NCI-H2196 treated with DMSO at 0.1 percent for 48 hours (cell line): ENCODE measurements around the gene KIAA2012.

Experiments used
- DNase-seq: peaks from one replicate; lab custom pipeline; 2025; ENCODE audit not compliant: unreplicated experiment; lab: John Stamatoyannopoulos, UW

The KIAA2012 gene

GRCh38 chr2:202074324-202074723 is 1.3 kb downstream of the KIAA2012 start:
- DNase-seq, result no peak

DNA sequence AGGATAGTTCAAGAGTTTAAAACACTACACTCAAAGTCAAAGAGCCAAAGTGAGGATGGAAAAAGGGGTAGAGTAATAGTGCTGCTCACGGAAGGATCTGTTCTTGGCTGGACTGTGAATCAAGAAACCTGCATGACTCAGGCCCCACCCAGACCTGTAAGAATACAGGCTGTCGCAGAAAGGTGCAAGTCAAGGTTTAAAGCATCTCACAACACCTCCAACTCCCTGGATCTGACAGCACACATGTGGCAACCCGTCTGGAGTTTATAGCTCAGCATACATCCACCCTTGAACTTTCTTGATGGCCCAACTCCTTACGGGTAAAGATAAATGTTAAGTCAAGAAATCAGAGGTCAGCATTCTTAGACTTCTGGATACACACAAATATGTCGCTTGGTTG is 6.3 kb downstream of the KIAA2012 start:
- DNase-seq, result no peak

- no peak for DNase-seq
These were observed 11.2 kb downstream of the KIAA2012 start for GRCh38 chr2:202084265-202084664.

DNA sequence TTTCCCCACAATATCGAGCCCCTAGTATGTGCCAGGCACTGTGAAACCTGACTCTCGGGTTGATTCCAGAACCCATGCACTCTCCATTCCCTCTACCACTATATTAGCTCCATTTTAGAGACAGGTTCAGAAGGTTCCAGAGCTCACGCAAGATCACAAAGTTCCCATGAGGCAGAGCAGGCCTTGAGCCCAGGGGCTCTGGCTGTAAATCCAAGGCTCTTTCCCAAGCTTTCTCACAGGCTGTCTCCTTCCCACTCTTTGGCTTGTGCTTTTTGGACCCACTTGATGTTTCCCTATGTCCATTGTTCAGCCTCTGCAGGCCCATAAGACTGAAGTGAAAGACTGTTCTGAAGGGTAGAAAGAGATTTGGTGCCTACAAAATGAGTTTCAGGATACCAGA is 15.7 kb downstream of the KIAA2012 start:
- DNase-seq, result no peak

- no peak for DNase-seq
These were observed 17.5 kb downstream of the KIAA2012 start for GRCh38 chr2:202090530-202090929.

- no peak for DNase-seq
These were observed 18.4 kb downstream of the KIAA2012 start for GRCh38 chr2:202091476-202091875.

DNA sequence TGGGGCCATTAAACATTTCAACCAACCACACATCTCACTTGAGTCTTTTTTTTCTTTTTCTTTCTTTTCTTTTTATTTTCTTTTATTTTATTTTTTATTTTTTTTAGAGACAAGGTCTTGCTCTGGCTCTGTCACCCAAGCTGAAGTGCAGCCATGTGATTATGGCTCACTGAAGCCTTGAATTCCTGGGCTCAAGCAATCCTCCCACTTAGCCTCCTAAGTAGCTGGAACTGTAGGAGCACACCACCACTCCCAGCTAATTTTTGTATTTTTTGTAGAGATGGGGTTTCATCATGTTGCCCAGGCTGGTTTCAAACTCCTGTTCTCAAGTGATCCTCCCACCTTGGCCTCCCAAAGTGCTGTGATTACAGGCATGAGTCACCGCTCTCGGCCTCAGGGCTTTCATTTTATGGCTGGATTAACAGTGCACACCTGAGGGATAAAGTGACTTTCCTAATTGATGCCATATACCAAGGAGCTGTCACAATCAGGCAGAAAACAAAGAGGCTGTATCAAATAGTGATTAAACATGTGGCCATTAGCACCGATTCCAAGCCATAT is 21.5 kb downstream of the KIAA2012 start:
- DNase-seq, result no peak

- DNase-seq, result no peak
These were observed 22.2 kb downstream of the KIAA2012 start for GRCh38 chr2:202095235-202095634.

DNA sequence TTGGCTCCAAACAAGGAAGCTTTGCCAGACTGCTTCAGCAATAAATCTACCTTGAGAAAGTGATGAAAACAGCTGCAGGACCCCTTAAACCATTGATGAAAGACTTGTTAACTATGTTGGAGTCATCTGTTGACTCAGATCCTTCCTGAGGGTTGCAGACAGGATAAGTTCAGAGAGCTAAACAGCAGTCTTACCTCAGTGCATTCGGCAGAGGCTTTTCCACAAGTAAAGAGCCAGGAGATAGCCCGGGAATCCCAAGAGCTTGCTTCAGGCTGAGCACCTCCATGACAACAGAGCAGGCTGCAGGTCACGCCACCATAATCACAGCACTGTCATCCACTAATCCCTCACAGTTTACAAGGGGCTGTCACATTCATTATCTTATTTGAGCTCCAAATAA is 23.7 kb downstream of the KIAA2012 start:
- DNase-seq, result no peak

DNA sequence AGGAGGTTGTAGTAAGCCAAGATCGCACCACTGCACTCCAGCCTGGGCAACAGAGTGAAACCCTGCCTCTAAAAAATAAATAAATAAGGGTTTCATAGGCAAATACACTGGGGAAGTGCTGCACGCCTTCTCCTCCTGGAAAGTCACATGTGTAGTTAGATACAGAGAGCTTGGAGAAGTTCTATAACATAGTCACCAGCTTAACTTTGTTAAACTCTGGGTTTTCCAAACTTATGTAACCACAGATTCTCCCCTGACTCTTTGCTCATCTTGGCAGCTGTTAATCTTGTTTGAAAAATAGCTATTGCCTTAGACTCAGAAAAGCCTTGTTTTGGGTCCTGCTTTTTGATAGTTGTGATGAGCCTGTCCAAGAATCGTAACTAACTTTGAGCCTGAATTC is 25.2 kb downstream of the KIAA2012 start:
- no peak for DNase-seq

DNA sequence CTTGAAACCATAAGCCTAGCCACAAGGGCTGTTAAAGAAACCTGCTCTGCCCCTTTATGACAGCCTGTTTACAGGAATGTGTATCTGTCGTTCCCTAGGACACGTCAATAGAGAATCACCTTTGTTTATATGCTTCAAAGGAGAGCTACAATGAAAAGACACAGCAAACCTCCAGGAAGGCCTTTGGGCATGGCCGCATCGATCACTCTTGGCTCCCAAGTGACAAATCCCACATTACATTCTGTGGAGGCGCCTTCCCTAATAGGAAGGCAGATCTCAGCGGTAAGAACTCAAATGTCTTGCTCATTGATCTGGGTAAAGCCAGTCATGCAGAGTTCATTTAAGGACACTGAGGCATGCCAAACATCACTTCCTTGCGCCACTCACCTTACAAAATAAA is 26.5 kb downstream of the KIAA2012 start:
- DNase-seq, result no peak

GRCh38 chr2:202100176-202100575 is 27.1 kb downstream of the KIAA2012 start:
- DNase-seq, result no peak

- no peak for DNase-seq
These were observed 28.0 kb downstream of the KIAA2012 start for GRCh38 chr2:202101026-202101579.

DNA sequence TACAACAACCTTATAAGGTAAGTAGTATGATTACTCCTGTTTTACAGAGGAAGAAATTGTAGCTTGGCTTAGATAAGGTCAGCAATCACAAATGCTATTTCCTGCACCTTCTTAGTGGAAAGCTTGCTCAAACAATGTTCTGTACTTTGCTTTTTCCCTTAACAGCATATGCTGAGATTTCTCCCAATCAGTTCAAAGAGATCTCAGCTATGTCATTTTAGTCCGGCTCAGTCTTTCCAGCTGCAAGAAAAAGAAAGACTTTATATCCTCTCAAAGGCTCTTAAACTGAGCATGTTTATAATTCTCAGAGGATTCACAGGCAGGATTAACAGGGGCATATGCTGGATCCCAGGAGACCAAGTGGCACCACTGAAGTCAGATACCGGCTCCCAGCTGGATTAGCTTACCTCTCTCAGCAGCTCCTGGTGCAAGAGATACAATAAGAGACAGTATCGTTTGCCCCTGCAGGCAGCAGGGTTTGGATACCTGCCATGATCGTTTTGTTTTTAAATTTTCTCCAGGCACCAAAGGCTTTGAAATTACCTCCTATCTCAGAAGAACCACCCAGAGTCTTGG is 29.5 kb downstream of the KIAA2012 start:
- no peak for DNase-seq

- DNase-seq, result no peak
These were observed 31.3 kb downstream of the KIAA2012 start for GRCh38 chr2:202104286-202104870.

- no peak for DNase-seq
These were observed 32.0 kb downstream of the KIAA2012 start for GRCh38 chr2:202105025-202105424.

- no peak for DNase-seq
These were observed 35.3 kb downstream of the KIAA2012 start for GRCh38 chr2:202108345-202108744.

DNA sequence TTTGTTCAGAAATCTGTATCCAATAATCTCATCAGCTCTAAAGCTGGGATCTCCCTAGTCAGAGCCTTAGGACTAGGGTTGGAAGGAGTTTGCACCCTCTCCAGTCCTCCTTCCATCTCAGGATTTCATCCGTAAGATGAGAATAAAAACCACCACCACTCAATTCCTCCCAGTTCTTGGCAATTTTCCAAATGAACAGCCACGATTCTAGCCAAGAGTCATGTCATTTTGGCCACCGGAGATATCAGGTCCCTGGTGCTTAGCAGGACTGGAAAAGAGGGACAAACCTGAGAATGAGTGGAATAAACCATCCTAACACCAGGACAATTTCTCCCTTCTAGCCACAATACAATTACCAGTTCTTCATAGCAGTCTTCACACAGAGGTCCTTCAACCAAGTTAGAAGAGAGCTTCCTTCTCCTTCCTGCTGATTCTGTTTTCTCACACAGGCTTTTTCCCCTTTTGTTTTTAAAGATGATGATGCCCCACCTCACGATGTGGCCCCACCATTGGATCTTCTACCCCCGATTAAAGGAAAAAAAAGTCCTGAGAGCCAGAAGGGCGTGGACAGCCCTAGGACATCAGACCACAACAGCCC is 36.2 kb downstream of the KIAA2012 start:
- no peak for DNase-seq

- DNase-seq, result no peak
These were observed 36.7 kb downstream of the KIAA2012 start for GRCh38 chr2:202109737-202110184.

- DNase-seq, result no peak
These were observed 37.4 kb downstream of the KIAA2012 start for GRCh38 chr2:202110491-202110890.

- no peak for DNase-seq
These were observed 39.0 kb downstream of the KIAA2012 start for GRCh38 chr2:202112041-202112440.

- DNase-seq, result no peak
These were observed 40.6 kb downstream of the KIAA2012 start for GRCh38 chr2:202113571-202114142.
